H9 (cell line): ENCODE data around the gene CABCOCO1. TPM values are rescaled to one million over a fixed set of nuclear protein-coding genes. Genes with fewer than 3 reads are reported as not detected.

Experiments
- DNase-seq: peaks from one replicate; pipeline ENCODE4 v3.0.0-alpha.2; 2017
- H2AFZ ChIP-seq: one replicate; pipeline ENCODE4 v1.6.1; 2013; ENCODE audit warnings: mild to moderate bottlenecking, low read length, control low read depth, moderate library complexity
- H2AK5ac ChIP-seq: 2 replicates; pipeline ENCODE4 v1.6.1; 2013; ENCODE audit warnings: low read length, control low read depth, mixed read lengths; ENCODE audit not compliant: insufficient read length
- H2BK120ac ChIP-seq: one replicate; pipeline ENCODE4 v1.6.1; 2013; ENCODE audit warnings: low read depth, mild to moderate bottlenecking, low read length, control low read depth, inconsistent platforms; ENCODE audit not compliant: poor library complexity, severe bottlenecking
- H2BK12ac ChIP-seq: 2 replicates; pipeline ENCODE4 v1.6.1; 2013; ENCODE audit warnings: low read length, control low read depth, mixed read lengths, low read depth; ENCODE audit not compliant: insufficient read length
- H2BK15ac ChIP-seq: 2 replicates; pipeline ENCODE4 v1.6.1; 2013; ENCODE audit warnings: low read depth, low read length, control low read depth
- H2BK20ac ChIP-seq: one replicate; pipeline ENCODE4 v1.6.1; 2013; ENCODE audit warnings: low read depth, mild to moderate bottlenecking, low read length, control low read depth, inconsistent platforms; ENCODE audit not compliant: poor library complexity, severe bottlenecking
- H2BK5ac ChIP-seq: 2 replicates; pipeline ENCODE4 v1.6.1; 2013; ENCODE audit warnings: low read length, control low read depth, mixed read lengths; ENCODE audit not compliant: insufficient read length
- H3K14ac ChIP-seq: 2 replicates; pipeline ENCODE4 v1.6.1; 2013; ENCODE audit warnings: low read length, control low read depth; ENCODE audit not compliant: insufficient read depth
- H3K18ac ChIP-seq: 2 replicates; pipeline ENCODE4 v1.6.1; 2013; ENCODE audit warnings: low read depth, mild to moderate bottlenecking, mixed read lengths, low read length, control low read depth; ENCODE audit not compliant: insufficient read length
- H3K23ac ChIP-seq: 2 replicates; pipeline ENCODE4 v1.6.1; 2013; ENCODE audit warnings: low read length, control low read depth, mixed read lengths, low read depth; ENCODE audit not compliant: insufficient read length
- H3K23me2 ChIP-seq: 2 replicates; pipeline ENCODE4 v1.6.1; 2013; ENCODE audit warnings: low read depth, mild to moderate bottlenecking, mixed read lengths, low read length, control low read depth; ENCODE audit not compliant: insufficient read length, poor library complexity, severe bottlenecking
- H3K27ac ChIP-seq: 2 replicates; pipeline ENCODE4 v1.5.1; 2013; ENCODE audit warnings: low read length, control low read depth, mixed read lengths, low read depth; ENCODE audit not compliant: insufficient read length
- H3K27me3 ChIP-seq: 2 replicates; pipeline ENCODE4 v1.6.1; 2013; ENCODE audit warnings: low read length, control low read depth, inconsistent platforms; ENCODE audit not compliant: insufficient read depth
- H3K4ac ChIP-seq: 2 replicates; pipeline ENCODE4 v1.6.1; 2013; ENCODE audit warnings: low read depth, mild to moderate bottlenecking, control low read depth, inconsistent platforms, low read length, moderate library complexity
- H3K4me1 ChIP-seq: 2 replicates; pipeline ENCODE4 v1.6.1; 2013; ENCODE audit warnings: low read length, control low read depth, inconsistent platforms; ENCODE audit not compliant: insufficient read depth
- H3K4me2 ChIP-seq: 2 replicates; pipeline ENCODE4 v1.6.1; 2013; ENCODE audit warnings: low read length, control low read depth, mixed read lengths; ENCODE audit not compliant: insufficient read length, insufficient read depth
- H3K56ac ChIP-seq: 2 replicates; pipeline ENCODE4 v1.6.1; 2013; ENCODE audit warnings: low read depth, mild to moderate bottlenecking, mixed read lengths, low read length, control low read depth; ENCODE audit not compliant: insufficient read length
- H3K79me1 ChIP-seq: 2 replicates; pipeline ENCODE4 v1.6.1; 2013; ENCODE audit warnings: low read depth, mild to moderate bottlenecking, moderate library complexity, low read length, control low read depth, inconsistent platforms; ENCODE audit not compliant: insufficient read depth, poor library complexity, severe bottlenecking
- H3K79me2 ChIP-seq: 2 replicates; pipeline ENCODE4 v1.6.1; 2013; ENCODE audit warnings: low read length, control low read depth, inconsistent platforms; ENCODE audit not compliant: insufficient read depth
- H3K9ac ChIP-seq: 2 replicates; pipeline ENCODE4 v1.6.1; 2013; ENCODE audit warnings: low read length, control low read depth, mixed read lengths; ENCODE audit not compliant: insufficient read length; ENCODE audit errors: extremely low read depth
- H3K9me3 ChIP-seq: one replicate; pipeline ENCODE4 v1.6.1; 2013; ENCODE audit warnings: low read depth, low read length, inconsistent platforms; ENCODE audit not compliant: control insufficient read depth
- H3T11ph ChIP-seq: one replicate; pipeline ENCODE4 v1.6.1; 2013; ENCODE audit warnings: mild to moderate bottlenecking, low read length, control low read depth, inconsistent platforms
- H4K20me1 ChIP-seq: one replicate; pipeline ENCODE4 v1.6.1; 2013; ENCODE audit not compliant: control insufficient read depth, insufficient read length, insufficient read depth
- H4K5ac ChIP-seq: 2 replicates; pipeline ENCODE4 v1.6.1; 2013; ENCODE audit warnings: low read depth, mild to moderate bottlenecking, mixed read lengths, low read length, control low read depth; ENCODE audit not compliant: insufficient read length
- H4K8ac ChIP-seq: replicated peaks from 2 replicates; pipeline ENCODE4 v1.6.1; 2013; ENCODE audit warnings: low read length, control low read depth, mixed read lengths, low read depth; ENCODE audit not compliant: insufficient read length
- H4K91ac ChIP-seq: 2 replicates; pipeline ENCODE4 v1.6.1; 2013; ENCODE audit warnings: low read depth, mild to moderate bottlenecking, moderate library complexity, mixed read lengths, low read length, control low read depth; ENCODE audit not compliant: insufficient read length
- H3K27ac Mint-ChIP-seq, 3 experiments: 2 replicates in 2 of 3; 3 replicates in 1 of 3; pipeline ENCODE4 v1.8.0; 2020 to 2021; ENCODE audit warnings: mixed read lengths in 3 of 3, mild to moderate bottlenecking in 1 of 3, moderate library complexity in 1 of 3
- H3K27me3 Mint-ChIP-seq: 2 replicates; pipeline ENCODE4 v1.8.0; 2021; ENCODE audit warnings: low read depth, mild to moderate bottlenecking, moderate library complexity, mixed read lengths
- H3K36me3 Mint-ChIP-seq, 3 experiments: 2 replicates in 2 of 3; 3 replicates in 1 of 3; pipeline ENCODE4 v1.8.0; 2020 to 2021; ENCODE audit warnings: low read depth in 3 of 3, mixed read lengths in 3 of 3; ENCODE audit not compliant: insufficient read depth in 1 of 3
- H3K4me1 Mint-ChIP-seq, 2 experiments: 2 replicates each; pipeline ENCODE4 v1.8.0; 2020; ENCODE audit warnings: mixed read lengths in 2 of 2
- H3K4me3 Mint-ChIP-seq, 2 experiments: 2 replicates in 1 of 2; 3 replicates in 1 of 2; pipeline ENCODE4 v1.8.0; 2020 to 2021; ENCODE audit warnings: mild to moderate bottlenecking in 2 of 2, mixed read lengths in 2 of 2, moderate library complexity in 1 of 2
- H3K9me3 Mint-ChIP-seq, 2 experiments: 2 replicates in 1 of 2; 3 replicates in 1 of 2; pipeline ENCODE4 v1.8.0; 2020; ENCODE audit warnings: mild to moderate bottlenecking in 2 of 2, mixed read lengths in 2 of 2, moderate library complexity in 1 of 2
- CTCF ChIP-seq: fragments of 200-600 bp; sonication (generic); conservative IDR thresholded peaks from 3 replicates; pipeline ENCODE4 v1.8.0; 2021; ENCODE audit warnings: antibody characterized with exemption, mild to moderate bottlenecking
- WGBS: extraction: QIAGEN DNeasy Blood & Tissue Kit; methylation state at CpG from one replicate; pipeline ENCODE4 v1.1.7; 2013; ENCODE audit warnings: missing lambda C conversion rate, low lambda C conversion rate, mixed read lengths; ENCODE audit not compliant: insufficient read length; ENCODE audit errors: extremely low coverage; 5-methylcytosine and 5-hydroxymethylcytosine counted together
- total RNA-seq: library from RNA; stranded (reverse); gene quantifications from 2 replicates; pipeline ENCODE4 v1.2.1, GENCODE V29; 2021

Gene CABCOCO1
- total RNA-seq, 1 experiment from 2014 or later: not detected

GRCh38 chr10:61663466-61663865, 737 bp downstream of the CABCOCO1 start:
- Mint-ChIP-seq H3K36me3 (no peaks in the 10 kb centered on the region), H3K9me3 (no peaks in the 10 kb centered on the region)
- H3K4me2 ChIP-seq: peak overlapping the region; percentile 11

More at GRCh38 chr10:61663466-61663865, 737 bp downstream of the CABCOCO1 start:
- Mint-ChIP-seq H3K27ac (no peak overlapping the region), H3K4me1 (peaks cover 5% of the 10 kb centered on the region in 2 experiments; a peak in 2 of 4 replicates), H3K4me3 (peak overlapping the region; percentile 54 to 74), H3K27me3 (peaks cover 8% of the 10 kb centered on the region)
- Histone ChIP-seq H2BK12ac (no peak overlapping the region), H3K79me1 (no peaks in the 10 kb centered on the region), H2BK5ac (no peak overlapping the region), H3K27ac (no peak overlapping the region), H3K9me3 (no peaks in the 10 kb centered on the region), H4K20me1 (no peaks in the 10 kb centered on the region), H3K9ac (no peak overlapping the region), H4K8ac (no peak overlapping the region), H3K4me1 (no peaks in the 10 kb centered on the region), H4K91ac (no peak overlapping the region), H2AFZ (no peak overlapping the region), H4K5ac (no peak overlapping the region), H2BK20ac (no peak overlapping the region), H3T11ph (no peak overlapping the region), H2BK15ac (no peak overlapping the region), H3K23ac (no peak overlapping the region), H3K56ac (no peak overlapping the region), H3K18ac (no peak overlapping the region), H2AK5ac (no peak overlapping the region), H3K79me2 (no peaks in the 10 kb centered on the region), H2BK120ac (no peak overlapping the region), H3K4ac (no peak overlapping the region), H3K14ac (no peak overlapping the region), H3K27me3 (no peaks in the 10 kb centered on the region), H3K23me2 (peaks cover 5% of the 10 kb centered on the region)
- no CpG with 5 or more reads among the region's 3 CpGs for WGBS
- DNase-seq: no peak
- no peak for TF ChIP-seq CTCF
